ENCODE measurements around the gene MYO10. TPM values are rescaled to one million over a fixed set of nuclear protein-coding genes. Genes with fewer than 3 reads are reported as not detected.

Gene MYO10
- total and polyA plus RNA-seq, 2 experiments from 2014 or later: 8.2 to 9.3 TPM

DNA sequence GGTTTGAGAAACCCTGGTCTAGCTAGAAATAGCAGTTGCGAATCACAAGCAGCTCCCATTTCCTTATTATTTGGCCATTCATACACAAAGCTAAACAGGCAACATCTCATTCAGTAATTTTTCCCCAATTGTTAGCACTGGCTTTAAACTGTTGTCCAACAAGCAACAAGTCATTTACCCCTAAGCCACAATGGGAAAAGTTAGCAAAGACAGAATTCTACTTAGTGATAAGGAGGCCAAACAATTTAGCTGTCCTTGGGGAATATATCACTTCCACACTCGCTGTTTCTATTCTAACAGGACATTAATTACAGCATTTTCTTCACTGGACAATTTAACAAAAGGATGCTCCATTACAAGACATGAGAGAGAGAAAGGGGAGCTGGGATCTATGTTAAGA lies 2.8 kb downstream of the MYO10 start:
- Histone ChIP-seq H3K4me3 (no peak overlapping the region), H3K27ac (no peak overlapping the region), H3K36me3 (no peaks in the 10 kb centered on the region), H3K4me1 (ENCODE audit: low read depth) (peaks cover 10% of the 10 kb centered on the region), H3K9me3 (ENCODE audit: low read depth) (no peaks in the 10 kb centered on the region), H3K27me3 (peaks cover 13% of the 10 kb centered on the region)
- TF ChIP-seq, protein P1, sequence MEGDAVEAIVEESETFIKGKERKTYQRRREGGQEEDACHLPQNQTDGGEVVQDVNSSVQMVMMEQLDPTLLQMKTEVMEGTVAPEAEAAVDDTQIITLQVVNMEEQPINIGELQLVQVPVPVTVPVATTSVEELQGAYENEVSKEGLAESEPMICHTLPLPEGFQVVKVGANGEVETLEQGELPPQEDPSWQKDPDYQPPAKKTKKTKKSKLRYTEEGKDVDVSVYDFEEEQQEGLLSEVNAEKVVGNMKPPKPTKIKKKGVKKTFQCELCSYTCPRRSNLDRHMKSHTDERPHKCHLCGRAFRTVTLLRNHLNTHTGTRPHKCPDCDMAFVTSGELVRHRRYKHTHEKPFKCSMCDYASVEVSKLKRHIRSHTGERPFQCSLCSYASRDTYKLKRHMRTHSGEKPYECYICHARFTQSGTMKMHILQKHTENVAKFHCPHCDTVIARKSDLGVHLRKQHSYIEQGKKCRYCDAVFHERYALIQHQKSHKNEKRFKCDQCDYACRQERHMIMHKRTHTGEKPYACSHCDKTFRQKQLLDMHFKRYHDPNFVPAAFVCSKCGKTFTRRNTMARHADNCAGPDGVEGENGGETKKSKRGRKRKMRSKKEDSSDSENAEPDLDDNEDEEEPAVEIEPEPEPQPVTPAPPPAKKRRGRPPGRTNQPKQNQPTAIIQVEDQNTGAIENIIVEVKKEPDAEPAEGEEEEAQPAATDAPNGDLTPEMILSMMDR (IDR thresholded peaks at IDR 0.05; ENCODE audit: low read depth, low read length): no peak
- DNase-seq (ENCODE audit: low read depth in 1 of 2, low spot score in 1 of 2): no peak

GRCh38 chr5:16932401-16932800 lies 3.7 kb downstream of the MYO10 start:
- Histone ChIP-seq H3K4me3 (no peak overlapping the region), H3K9me3 (ENCODE audit: low read depth) (no peaks in the 10 kb centered on the region), H3K36me3 (no peaks in the 10 kb centered on the region), H3K27ac (no peak overlapping the region), H3K4me1 (ENCODE audit: low read depth) (peaks cover 10% of the 10 kb centered on the region), H3K27me3 (peaks cover 7% of the 10 kb centered on the region)
- TF ChIP-seq, protein P1 (IDR thresholded peaks at IDR 0.05; ENCODE audit: low read depth, low read length): no peak
- DNase-seq (ENCODE audit: low read depth in 1 of 2, low spot score in 1 of 2): no peak

- Histone ChIP-seq H3K4me1 (ENCODE audit: low read depth) (peaks cover 10% of the 10 kb centered on the region), H3K27me3 (no peaks in the 10 kb centered on the region), H3K4me3 (no peak overlapping the region), H3K36me3 (no peaks in the 10 kb centered on the region), H3K27ac (no peak overlapping the region), H3K9me3 (ENCODE audit: low read depth) (no peaks in the 10 kb centered on the region)
- peak; percentile 50 to 51 for DNase-seq (ENCODE audit: low read depth in 1 of 2, low spot score in 1 of 2)
- TF ChIP-seq, protein P1 (IDR thresholded peaks at IDR 0.05; ENCODE audit: low read depth, low read length): no peak
These were observed 4.6 kb downstream of the MYO10 start for GRCh38 chr5:16931334-16932110.

DNA sequence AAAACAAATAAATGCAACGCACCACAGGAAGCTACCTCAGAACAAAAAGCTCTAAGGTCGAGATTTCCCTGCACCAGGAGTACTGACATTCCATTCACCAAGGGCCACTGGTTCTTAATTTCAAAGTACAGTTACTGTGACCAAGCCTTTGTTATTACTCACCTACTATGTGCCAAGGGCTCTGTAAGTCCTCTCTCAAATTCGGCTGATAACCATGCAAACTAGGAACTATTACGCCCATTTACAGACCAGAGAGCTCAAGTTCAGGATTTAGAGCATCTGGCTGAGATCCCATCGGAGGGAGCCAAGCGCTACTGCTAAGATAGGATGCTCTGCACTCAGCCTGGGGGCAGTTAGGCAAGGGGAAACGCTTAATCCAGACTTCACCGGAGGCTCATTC lies 5.6 kb downstream of the MYO10 start:
- Histone ChIP-seq H3K9me3 (ENCODE audit: low read depth) (no peaks in the 10 kb centered on the region), H3K27me3 (no peaks in the 10 kb centered on the region), H3K36me3 (no peaks in the 10 kb centered on the region), H3K27ac (no peak overlapping the region), H3K4me1 (ENCODE audit: low read depth) (peaks cover 10% of the 10 kb centered on the region), H3K4me3 (no peak overlapping the region)
- TF ChIP-seq, protein P1 (IDR thresholded peaks at IDR 0.05; ENCODE audit: low read depth, low read length): no peak
- no peak for DNase-seq (ENCODE audit: low read depth in 1 of 2, low spot score in 1 of 2)

DNA sequence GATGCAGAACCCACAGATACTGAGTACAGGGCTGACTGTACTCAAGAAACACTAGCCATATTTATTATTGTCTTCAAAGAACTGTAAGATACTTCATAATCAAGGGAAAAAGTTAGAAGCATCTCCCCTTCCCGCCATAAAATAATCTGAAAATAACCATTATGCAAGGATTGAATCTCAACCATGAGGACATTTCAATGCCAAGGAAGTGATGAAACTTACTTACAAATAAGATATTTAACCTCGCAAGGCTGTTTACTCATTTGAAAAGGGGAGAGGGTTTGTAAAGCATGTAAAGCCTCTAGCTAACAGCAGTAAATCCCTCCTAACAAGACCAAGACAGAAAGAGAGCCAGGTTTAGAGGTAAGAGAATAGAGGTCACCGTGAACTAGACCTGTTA lies 6.3 kb downstream of the MYO10 start:
- no peak for DNase-seq (ENCODE audit: low read depth in 1 of 2, low spot score in 1 of 2)
- H3K27me3 ChIP-seq: no peaks in the 10 kb centered on the region
- TF ChIP-seq, protein P1 (IDR thresholded peaks at IDR 0.05; ENCODE audit: low read depth, low read length): no peak
- no peaks in the 10 kb centered on the region for H3K36me3 ChIP-seq
- H3K4me1 ChIP-seq (ENCODE audit: low read depth): peaks cover 10% of the 10 kb centered on the region
- no peak overlapping the region for H3K4me3 ChIP-seq
- H3K27ac ChIP-seq: no peak overlapping the region
- no peaks in the 10 kb centered on the region for H3K9me3 ChIP-seq (ENCODE audit: low read depth)

Data from cardiac muscle cell (in vitro differentiated cells and primary cell).